GM23338 (cell line): Measurements from ENCODE around the gene DOCK3. TPM values are rescaled to one million over a fixed set of nuclear protein-coding genes. Genes with fewer than 3 reads are reported as not detected.

Experiments
- ATAC-seq: fragments of 200-7000 bp; cut with Tn5 transposase; 3 replicates; pipeline ENCODE4 v1.9.1; 2020
- DNase-seq: peaks from one replicate; pipeline ENCODE4 v3.0.0-alpha.2; 2015; ENCODE audit warnings: low spot score
- H2AFZ ChIP-seq: fragments of 200-600 bp; sonication (generic); 2 replicates; pipeline ENCODE4 v1.8.0; 2016; ENCODE audit warnings: antibody characterized with exemption, mild to moderate bottlenecking, moderate library complexity
- H3F3A ChIP-seq: fragments of 200-600 bp; sonication (generic); replicated peaks from 2 replicates; pipeline ENCODE4 v1.8.0; 2017; ENCODE audit warnings: antibody characterized with exemption, mixed run types, low read depth
- H3K27ac ChIP-seq: fragments of 200-600 bp; sonication (generic); 2 replicates; pipeline ENCODE4 v1.6.1; 2016; ENCODE audit warnings: low read depth
- H3K27me3 ChIP-seq: fragments of 200-600 bp; sonication (generic); 2 replicates; pipeline ENCODE4 v1.8.0; 2016; ENCODE audit warnings: mild to moderate bottlenecking, mixed run types, moderate library complexity; ENCODE audit not compliant: insufficient read depth
- H3K36me3 ChIP-seq: fragments of 200-600 bp; sonication (generic); 2 replicates; pipeline ENCODE4 v1.8.0; 2016; ENCODE audit warnings: mild to moderate bottlenecking; ENCODE audit not compliant: insufficient read depth
- H3K4me1 ChIP-seq: fragments of 200-600 bp; sonication (generic); 2 replicates; pipeline ENCODE4 v1.8.0; 2016; ENCODE audit warnings: mild to moderate bottlenecking, moderate library complexity; ENCODE audit not compliant: insufficient read depth
- H3K4me2 ChIP-seq: fragments of 200-600 bp; sonication (generic); 2 replicates; pipeline ENCODE4 v1.7.1; 2017; ENCODE audit warnings: mixed run types
- H3K4me3 ChIP-seq: fragments of 200-600 bp; sonication (generic); 2 replicates; pipeline ENCODE4 v1.6.1; 2016; ENCODE audit warnings: mixed run types
- H3K79me2 ChIP-seq: fragments of 200-600 bp; sonication (generic); replicated peaks from 2 replicates; pipeline ENCODE4 v1.8.0; 2017; ENCODE audit warnings: mild to moderate bottlenecking; ENCODE audit not compliant: insufficient read depth
- H3K9me2 ChIP-seq: fragments of 200-600 bp; sonication (generic); 2 replicates; pipeline ENCODE4 v1.8.0; 2017; ENCODE audit not compliant: insufficient read depth
- H4K20me1 ChIP-seq: fragments of 200-600 bp; sonication (generic); replicated peaks from 2 replicates; pipeline ENCODE4 v1.8.0; 2017; ENCODE audit warnings: mild to moderate bottlenecking; ENCODE audit not compliant: insufficient read depth
- H3K27ac Mint-ChIP-seq: 2 replicates; pipeline ENCODE4 v1.8.0; 2020; ENCODE audit warnings: inconsistent platforms, mild to moderate bottlenecking, moderate library complexity, mixed read lengths
- H3K27me3 Mint-ChIP-seq: 3 replicates; pipeline ENCODE4 v1.8.0; 2022; ENCODE audit warnings: low read depth, mild to moderate bottlenecking, moderate library complexity, mixed read lengths, inconsistent platforms; ENCODE audit not compliant: insufficient read depth, poor library complexity
- H3K36me3 Mint-ChIP-seq: 3 replicates; pipeline ENCODE4 v1.8.0; 2021; ENCODE audit warnings: low read depth, mild to moderate bottlenecking, inconsistent platforms, moderate library complexity, mixed read lengths
- H3K4me1 Mint-ChIP-seq: 3 replicates; pipeline ENCODE4 v1.8.0; 2020; ENCODE audit warnings: mild to moderate bottlenecking, inconsistent platforms, mixed read lengths
- H3K4me3 Mint-ChIP-seq: 3 replicates; pipeline ENCODE4 v1.8.0; 2021; ENCODE audit warnings: moderate library complexity, mild to moderate bottlenecking, inconsistent platforms, mixed read lengths
- H3K9me3 Mint-ChIP-seq: 3 replicates; pipeline ENCODE4 v1.8.0; 2020; ENCODE audit warnings: moderate library complexity, mild to moderate bottlenecking, inconsistent platforms, mixed read lengths
- CTCF ChIP-seq, 2 experiments: fragments of 200-600 bp in 1 of 2; sonication (generic) in 1 of 2; conservative IDR thresholded peaks; 2 replicates each; pipeline versions ENCODE4 v1.5.1 to v1.6.1; 2016 to 2017; ENCODE audit warnings: antibody characterized with exemption in 2 of 2, low read depth in 2 of 2, mild to moderate bottlenecking in 2 of 2, moderate library complexity in 1 of 2
- REST ChIP-seq: IDR thresholded peaks from one replicate; pipeline ENCODE4 v1.6.1; 2018; ENCODE audit warnings: antibody characterized with exemption; ENCODE audit not compliant: unreplicated experiment
- STAT1 ChIP-seq: IDR thresholded peaks from one replicate; pipeline ENCODE4 v1.6.1; 2016; ENCODE audit warnings: antibody characterized with exemption; ENCODE audit not compliant: unreplicated experiment
- ZNF114 ChIP-seq: fragments of 250-450 bp; sonication (Bioruptor Pico); IDR thresholded peaks from 2 replicates; pipeline ENCODE4 v1.5.0; 2020; ENCODE audit warnings: mild to moderate bottlenecking, moderate library complexity
- ZNF462 ChIP-seq: fragments of 250-450 bp; sonication (Bioruptor Pico); IDR thresholded peaks from 2 replicates; pipeline ENCODE4 v1.5.0; 2020; ENCODE audit warnings: mild to moderate bottlenecking, moderate library complexity
- polyA plus RNA-seq: library from polyadenylated mRNA; unstranded; fragments of >200 nt; fragmentation: Nextera tagmentation; extraction: Ambion mirVana; gene quantifications from 2 replicates; pipeline ENCODE4 v1.2.1, GENCODE V29; 2016
- total RNA-seq: library from RNA; depleted of rRNA; stranded (reverse); fragments of >200 nt; shearing (Covaris generic); gene quantifications from 2 replicates; pipeline ENCODE4 v1.2.3, GENCODE V29; 2014

The DOCK3 gene
- total and polyA plus RNA-seq, 2 experiments from 2014 or later, result 2.4 to 5.6 TPM

DNA sequence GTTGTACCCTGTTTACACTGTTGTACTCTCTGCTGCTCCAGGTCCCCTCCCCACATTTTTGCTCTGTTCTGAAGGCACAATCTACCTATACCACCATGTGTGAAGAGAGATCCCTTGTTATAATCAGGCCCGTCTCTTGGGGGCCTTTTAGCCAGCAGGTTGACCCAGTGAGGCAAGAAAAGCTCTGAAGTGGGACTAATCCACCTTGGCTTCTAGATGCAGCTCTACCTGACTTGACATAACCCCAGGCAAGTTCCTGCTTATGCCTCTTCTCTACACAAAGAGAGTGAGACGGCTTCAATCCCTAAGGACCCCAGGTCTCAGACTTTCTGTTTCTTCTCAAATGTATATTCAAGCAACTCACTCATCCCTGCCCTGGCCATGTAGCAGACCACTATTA is 653.5 kb downstream of the DOCK3 start (continued):
- TF ChIP-seq REST, result no peak
- TF ChIP-seq CTCF (conservative IDR thresholded peaks at IDR 0.05; ENCODE audit: low read depth in 2 of 2), result no peak
- no peak for TF ChIP-seq ZNF114 (CRISPR knock-in tag)

- Histone ChIP-seq H2AFZ (no peak overlapping the region), H3K9me2 (no peaks in the 10 kb centered on the region; the same call in 1 of the 2 replicates), H4K20me1 (no peaks in the 10 kb centered on the region), H3K4me3 (no peak overlapping the region), H3K27me3 (no peaks in the 10 kb centered on the region), H3K79me2 (no peaks in the 10 kb centered on the region), H3K36me3 (no peaks in the 10 kb centered on the region), H3K27ac (no peak overlapping the region), H3F3A (no peaks in the 10 kb centered on the region), H3K4me2 (no peak overlapping the region), H3K4me1 (no peaks in the 10 kb centered on the region)
- DNase-seq (no peak), ATAC-seq (no peak)
- Mint-ChIP-seq H3K27ac (no peak overlapping the region), H3K36me3 (peaks cover 2% of the 10 kb centered on the region; the same call in 1 of the 3 replicates), H3K4me3 (no peak overlapping the region), H3K4me1 (peaks cover 9% of the 10 kb centered on the region; the same call in 2 of the 3 replicates), H3K27me3 (peaks cover 5% of the 10 kb centered on the region), H3K9me3 (peaks cover 3% of the 10 kb centered on the region; the same call in 1 of the 3 replicates)
- TF ChIP-seq STAT1 (no peak), ZNF462 (CRISPR knock-in tag) (no peak), ZNF114 (CRISPR knock-in tag) (no peak), CTCF (conservative IDR thresholded peaks at IDR 0.05; ENCODE audit: low read depth in 2 of 2) (no peak)
These were observed 655.3 kb downstream of the DOCK3 start for GRCh38 chr3:51330046-51330445.
